DMS114 treated with DMSO at 0.1 percent for 48 hours (cell line): ENCODE measurements around the gene DDX28.
A peak's percentile ranks its signal among the peaks of the same experiment; 100 is the strongest.

ENCODE experiments used
- DNase-seq: peaks from one replicate; lab custom pipeline; 2025; ENCODE audit not compliant: unreplicated experiment; lab: John Stamatoyannopoulos, UW

Gene DDX28, protein sequence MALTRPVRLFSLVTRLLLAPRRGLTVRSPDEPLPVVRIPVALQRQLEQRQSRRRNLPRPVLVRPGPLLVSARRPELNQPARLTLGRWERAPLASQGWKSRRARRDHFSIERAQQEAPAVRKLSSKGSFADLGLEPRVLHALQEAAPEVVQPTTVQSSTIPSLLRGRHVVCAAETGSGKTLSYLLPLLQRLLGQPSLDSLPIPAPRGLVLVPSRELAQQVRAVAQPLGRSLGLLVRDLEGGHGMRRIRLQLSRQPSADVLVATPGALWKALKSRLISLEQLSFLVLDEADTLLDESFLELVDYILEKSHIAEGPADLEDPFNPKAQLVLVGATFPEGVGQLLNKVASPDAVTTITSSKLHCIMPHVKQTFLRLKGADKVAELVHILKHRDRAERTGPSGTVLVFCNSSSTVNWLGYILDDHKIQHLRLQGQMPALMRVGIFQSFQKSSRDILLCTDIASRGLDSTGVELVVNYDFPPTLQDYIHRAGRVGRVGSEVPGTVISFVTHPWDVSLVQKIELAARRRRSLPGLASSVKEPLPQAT

DNA sequence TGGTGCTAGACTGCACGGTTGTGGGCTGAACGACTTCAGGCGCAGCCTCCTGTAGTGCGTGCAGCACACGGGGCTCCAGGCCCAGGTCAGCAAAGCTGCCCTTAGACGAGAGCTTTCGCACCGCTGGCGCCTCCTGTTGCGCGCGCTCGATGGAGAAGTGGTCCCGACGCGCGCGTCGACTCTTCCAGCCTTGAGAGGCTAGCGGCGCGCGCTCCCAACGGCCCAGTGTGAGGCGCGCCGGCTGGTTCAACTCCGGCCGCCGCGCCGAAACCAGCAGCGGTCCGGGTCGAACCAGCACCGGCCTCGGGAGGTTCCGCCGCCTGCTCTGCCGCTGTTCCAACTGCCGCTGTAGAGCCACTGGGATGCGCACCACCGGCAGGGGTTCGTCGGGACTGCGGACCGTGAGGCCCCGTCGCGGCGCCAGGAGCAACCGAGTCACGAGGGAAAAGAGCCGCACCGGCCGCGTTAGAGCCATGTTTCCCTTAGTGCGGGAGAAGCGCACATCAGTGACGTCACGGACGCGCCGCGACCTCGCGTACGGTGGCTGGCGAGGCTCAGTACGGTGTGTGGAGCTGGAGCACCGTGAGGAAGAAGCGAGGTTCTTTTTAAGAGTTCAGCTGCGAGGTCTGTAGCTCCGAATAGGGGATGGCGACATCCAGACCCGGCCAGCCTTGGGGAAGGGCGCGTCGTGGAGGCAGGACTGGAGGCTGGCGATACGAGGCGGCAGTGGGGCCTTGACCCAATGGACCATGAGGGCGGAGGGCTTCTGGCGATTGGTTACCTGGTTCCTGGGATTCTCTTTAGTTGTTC is at the start of gene DDX28, which contains the start of gene DUS2:
Gene DDX28 (minus strand): TSS at position 505 of the 810 bp plus-strand sequence. CDS start 30 bp downstream, at position 475.
Gene DUS2 (plus strand): TSS at position 557 of the 810 bp plus-strand sequence. CDS start 14,740 bp downstream, outside the sequence.
- DNase-seq, result peak; percentile 70

DNA sequence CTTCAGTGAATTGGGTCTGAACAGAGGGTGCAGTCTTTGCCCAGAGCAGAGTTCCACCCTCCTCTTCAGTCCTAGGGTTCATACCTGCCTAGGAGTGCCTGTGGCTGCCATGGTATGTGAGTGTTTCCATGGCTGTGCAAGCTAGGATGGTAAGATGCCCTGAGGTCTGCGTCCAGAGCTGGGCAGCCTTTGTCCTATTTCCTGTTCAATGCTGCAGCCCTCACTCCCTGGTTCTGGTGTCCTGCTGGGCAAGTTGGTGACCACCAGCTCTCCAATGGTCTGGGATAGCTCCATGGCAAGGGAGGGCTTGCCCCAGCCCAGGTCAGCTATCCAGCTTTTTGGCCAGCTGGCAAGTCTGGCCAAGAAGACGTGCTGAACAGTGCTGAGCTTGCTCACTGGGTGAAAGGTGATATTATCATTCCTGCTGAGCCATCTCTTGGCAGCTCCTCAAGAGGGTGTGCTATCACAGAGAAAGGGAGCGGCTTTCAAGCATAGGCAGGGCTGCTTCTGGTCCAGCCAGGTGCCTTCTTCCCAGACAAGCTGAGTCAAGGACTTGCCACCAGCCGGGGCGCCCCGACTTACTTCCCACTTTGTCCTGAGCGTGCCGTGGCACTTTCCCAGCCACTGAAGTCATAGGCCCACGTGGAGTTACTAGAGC is 49.1 kb upstream of the DDX28 start:
- no peak for DNase-seq

DNA sequence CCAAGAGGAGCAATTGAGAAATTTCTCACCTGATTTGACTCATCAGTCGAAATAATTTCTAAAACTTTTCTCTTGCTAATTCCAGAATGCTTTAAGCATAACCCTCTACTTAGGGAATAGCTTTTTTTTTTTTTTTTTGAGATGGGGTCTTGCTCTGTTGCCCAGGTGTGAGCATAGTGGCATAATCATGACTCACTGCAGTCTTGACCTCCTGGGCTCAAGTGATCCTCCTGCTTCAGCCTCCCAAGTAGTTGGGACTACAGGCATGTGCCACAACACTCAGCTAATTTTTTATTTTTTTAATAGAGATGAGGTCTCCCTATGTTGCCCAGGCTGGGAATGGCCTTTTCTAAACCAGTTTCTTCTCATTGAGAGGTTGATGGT is 48.5 kb upstream of the DDX28 start:
- DNase-seq, result no peak

DNA sequence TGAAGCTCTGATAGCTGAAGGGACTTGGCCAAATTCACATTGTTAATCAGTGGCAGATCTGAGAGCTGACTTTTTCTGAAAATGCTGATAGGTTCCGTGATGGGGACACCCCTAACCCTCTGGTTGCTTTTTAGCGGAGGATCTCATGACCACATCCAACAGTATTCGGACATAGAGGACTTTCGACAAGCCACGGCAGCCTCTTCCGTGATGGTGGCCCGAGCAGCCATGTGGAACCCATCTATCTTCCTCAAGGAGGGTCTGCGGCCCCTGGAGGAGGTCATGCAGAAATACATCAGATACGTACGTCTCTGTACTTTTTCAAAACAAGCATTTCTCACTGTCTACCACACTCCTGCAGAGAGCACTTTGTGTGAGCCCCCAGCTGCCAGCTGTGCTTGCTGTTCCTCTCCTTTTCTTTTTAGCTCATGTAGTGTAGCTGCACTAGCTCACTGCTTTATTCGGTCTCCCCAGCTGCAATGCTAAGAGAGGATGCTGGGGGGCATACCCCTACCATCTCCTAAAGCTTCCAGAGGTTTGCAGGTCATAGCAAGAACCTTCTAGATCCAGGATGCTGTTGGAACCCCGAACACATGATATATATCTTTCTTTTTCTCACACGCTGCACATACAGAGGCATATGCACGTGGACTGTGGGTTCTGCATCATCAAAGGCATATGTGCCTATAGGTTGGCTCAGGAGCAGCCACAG is 47.9 kb upstream of the DDX28 start:
- DNase-seq, result no peak

DNA sequence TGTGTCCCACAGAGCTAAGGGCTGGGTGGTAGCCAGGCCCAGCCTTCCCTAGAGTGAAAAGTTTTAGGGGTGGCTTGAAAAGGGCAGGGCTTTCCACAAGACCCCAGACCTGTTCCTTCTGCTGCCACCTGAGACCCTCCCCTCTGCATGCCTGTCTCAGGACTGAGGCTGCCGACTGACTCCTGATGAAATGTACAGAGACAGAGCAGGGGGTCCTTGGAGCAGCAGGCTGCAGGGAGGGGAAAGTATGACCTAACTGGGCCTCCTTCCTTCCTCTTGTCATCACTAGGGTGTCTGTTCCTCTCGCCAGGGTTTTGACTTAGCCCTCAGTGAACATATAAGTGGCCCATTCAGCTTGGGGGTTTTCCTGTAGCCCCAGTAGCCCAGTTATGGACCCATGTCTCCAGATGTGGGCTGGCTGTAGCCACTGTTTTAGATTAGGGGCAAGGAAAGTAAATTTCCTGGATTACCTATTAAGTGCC is 47.3 kb upstream of the DDX28 start:
- DNase-seq, result no peak

DNA sequence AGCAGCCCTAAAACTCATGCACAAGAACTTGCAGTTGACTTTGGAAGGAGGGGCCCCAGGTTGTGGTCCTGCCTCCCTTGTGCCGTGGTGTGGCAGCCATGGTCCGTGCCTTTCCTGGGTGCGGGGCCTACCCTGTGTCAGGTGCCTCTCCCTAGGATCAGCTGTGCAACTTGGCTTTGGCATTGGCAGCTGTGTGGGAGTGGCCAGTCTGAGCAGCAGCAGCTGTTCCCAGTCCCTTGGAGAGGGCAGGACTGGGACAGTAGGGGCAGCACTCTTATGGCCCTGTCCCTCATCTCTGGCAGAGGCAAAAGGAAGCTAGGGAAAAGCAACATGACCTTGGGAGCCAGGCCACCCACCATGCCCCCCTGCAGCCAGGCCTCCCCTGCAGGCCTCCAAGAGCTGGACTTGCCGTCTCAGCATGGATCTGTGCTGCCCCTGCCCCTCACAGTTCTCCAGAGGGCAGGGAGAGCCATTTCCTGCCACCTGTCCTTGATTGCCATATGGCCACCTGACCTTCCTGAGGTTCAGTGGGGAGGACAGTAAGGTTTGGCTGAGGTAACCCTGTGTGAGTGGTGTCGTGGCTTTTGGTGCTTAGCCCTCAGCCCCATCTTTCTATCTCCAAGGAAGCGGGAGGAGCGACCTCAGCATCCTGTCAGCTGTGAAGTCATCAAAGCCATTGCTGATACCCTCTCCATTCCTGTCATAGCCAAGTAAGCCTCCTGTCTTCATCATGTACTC is 46.6 kb upstream of the DDX28 start:
- DNase-seq, result no peak

DNA sequence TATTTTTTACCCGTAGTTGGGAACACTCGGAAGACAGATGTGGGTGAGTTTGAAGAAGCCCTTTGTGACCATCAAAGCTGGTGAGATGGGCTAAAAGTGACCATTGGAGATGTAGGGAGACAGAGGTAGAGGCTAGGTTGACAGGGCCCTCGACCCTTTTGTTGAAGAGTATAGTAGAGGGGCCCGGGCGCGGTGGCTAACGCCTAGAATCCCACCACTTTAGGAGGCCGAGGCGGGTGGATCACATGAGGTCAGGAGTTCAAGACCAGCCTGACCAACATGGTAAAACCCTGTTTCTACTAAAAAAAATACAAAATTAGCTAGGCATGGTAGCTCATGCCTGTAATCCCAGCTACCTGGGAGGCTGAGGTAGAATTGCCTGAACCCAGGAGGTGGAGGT is 45.9 kb upstream of the DDX28 start:
- DNase-seq, result no peak

DNA sequence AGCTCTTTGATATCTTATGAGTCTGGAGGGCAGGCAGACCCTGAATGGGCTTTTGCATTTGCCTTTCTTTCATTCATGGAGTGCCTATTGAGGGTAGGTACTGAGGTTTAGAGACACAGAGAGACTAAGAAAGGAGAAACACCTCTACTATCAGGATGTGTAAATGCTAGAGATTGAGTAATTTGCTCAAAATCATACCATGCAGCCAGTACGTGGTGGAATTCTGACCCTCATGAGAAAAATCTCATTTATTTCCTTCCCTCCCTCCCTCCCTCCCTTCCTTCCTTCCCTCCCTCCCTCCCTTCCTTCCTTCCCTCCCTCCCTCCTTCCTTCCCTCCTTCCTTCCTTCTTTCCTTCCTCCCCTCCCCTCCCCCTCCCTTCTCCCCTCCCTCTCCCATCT is 43.7 kb upstream of the DDX28 start:
- DNase-seq, result no peak

DNA sequence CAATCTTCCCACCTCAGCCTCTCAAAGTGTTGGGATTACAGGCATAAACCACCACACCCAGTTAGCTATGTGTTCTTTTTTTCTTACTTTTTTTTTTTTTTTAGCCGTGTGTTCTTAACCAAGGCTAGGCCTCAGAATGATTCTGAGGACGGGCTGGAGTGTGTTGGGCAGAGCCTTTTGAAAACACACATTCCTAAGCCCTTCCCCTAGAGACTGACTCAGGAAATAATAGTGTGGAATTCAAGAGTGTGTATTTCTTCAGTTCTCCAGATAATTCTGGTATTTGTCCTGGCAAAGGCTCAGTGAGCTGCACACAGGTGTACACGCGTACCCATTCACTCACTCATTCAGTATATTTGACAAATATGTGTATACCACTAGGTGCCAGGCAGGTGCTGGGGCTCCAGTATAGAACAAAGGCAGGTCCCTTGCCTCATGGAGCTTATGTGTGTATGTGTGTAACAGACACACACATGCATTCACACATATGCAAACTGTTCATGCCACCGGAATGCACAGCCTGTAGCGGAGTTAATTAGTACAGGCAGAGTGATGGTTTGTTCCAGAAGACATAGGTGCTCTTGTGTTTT is 42.8 kb upstream of the DDX28 start:
- no peak for DNase-seq

DNA sequence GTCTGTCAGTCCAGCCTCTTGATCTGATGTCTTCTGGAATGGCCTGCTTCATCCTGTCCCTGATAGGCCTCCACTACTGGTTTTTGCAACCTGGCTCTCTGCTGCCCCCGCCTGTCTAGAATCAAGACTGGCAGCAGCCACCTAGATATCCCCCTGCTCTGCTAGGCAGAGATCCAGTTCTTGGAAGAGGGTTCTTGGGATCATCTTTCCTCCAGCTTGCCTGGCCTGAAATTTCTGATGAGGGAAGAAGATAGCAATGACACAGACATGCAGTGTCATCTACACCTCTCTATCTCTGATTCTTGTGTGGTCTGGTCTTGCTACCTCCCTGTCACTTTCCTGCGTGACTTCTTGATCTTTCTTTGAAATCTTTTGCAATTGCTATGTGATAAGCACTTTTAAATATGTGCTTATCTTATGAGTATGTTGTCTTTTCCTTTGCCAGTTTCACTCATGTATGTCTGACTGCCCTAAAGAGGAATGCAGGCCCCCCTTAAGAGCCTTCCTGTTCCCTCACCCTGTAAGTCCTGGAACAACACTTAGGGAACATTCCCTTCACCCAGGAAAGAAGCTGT is 41.8 kb upstream of the DDX28 start:
- peak; percentile 37 for DNase-seq

DNA sequence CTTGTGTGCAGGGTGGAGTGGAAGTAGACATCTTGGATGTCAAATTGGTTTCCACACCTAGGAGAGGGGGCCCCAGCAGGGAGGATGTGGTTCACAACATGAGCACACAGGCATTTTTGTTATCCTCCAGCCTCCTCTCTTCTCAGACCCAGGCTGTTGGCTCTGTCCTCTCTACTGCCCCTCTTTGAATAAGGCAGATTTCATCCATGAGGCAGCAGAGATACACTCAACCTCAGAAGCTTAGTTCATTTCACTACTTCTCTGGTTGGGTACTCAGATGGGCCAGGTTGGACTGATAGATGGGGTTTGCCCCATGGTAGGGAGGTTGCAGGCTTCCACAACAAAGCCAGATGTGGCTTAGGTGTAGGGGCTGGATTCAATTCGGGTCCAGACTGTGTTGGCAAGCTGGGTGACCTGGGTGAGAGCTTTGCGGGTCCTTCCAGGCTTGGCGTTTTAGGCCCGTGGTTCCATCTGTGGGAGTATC is 39.9 kb upstream of the DDX28 start:
- DNase-seq, result no peak

DNA sequence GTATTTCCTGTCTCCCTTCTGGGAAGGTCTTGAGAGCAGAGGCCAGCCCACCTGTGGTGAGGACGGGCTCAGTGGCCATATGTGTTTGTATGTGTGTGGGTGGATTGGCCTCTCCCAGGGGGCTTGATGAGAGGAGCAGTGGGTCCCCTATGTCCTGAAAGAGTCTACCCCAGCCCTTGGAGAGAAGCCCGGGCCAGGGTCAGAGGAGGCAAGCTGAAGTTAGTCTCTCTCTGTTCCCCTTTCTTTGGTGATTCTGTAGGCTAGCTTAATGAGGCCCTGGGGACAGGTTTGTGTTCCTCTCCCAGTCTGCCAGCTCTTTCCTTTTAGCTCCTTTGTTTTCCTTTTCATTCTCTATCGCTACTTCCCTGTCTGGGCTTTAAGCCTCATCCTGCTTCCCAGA is 38.4 kb upstream of the DDX28 start:
- no peak for DNase-seq

DNA sequence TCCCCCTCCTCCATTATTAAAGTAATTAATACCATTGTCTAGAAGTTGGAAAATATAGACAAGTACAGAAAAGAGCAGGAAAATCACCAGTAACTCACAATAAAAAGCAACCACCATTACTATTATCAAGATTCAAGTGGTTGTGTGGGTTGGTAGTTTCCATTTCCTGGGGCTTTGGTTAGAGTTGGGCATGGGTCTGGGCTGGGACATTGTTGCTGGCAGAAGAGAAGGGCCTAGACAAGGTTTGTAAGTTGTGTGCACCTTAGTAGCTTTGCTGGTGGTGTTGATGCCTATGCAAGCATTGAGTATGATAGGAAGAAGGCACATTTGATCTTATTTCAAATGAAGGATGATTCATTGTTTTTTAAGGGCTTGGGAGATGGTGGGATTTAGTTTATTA is 36.8 kb upstream of the DDX28 start:
- no peak for DNase-seq

DNA sequence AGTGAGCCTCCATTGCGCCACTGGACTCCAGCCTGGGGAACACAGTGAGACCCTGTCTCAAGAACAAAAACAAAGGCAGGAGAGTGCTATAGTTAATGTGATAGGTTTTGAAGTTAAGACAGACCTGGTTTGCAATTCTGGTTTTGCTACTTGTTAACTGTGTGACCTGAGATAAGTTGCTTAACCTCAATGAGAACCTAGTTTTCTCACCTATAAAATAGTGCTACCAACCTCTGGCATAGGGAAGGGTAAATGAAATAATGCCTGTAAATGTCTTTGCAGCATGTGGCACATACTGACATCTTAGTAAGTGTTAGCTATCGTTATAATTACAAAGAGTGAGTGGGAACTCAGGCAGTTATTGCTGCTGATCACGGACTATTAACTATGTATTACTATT is 32.4 kb upstream of the DDX28 start:
- DNase-seq, result no peak

DNA sequence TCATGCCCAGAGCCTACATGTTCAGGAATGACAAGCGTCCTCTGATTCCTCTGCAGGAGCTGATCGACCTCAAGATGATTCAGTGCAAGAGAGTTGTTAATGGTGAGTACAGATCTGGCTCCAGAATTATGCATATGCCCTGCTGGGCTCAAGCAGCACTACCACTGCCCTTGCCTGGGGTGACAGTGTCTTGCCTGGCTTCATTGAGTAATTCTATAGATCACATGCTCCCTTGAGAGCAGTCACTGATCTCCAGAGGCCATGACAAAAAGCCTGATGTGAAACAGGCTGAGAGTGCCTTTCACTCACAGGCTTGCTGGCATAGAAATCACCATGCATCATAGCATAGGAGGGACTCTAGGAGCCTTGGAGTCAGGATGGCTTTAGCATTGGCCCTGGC is 26.4 kb upstream of the DDX28 start:
- DNase-seq, result no peak

DNA sequence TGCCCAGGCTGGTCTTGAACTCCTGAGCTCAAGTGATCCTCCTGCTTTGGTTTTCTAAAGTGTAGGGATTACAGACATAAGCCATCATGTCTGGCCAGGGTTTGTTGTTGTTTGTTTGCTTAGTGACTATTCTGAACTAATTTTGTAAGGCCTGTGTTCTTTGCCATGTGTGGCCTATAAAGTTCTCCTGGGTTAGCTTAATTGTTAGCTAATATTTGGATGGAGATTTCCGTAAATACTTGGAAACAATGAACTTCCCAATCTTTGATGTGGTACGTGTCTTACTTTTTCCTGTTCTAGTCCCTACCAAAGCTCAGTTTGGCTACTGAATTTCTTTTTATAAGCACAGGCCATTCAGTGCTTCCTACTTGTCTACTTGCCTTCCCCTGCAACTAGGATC is 25.0 kb upstream of the DDX28 start:
- no peak for DNase-seq

DNA sequence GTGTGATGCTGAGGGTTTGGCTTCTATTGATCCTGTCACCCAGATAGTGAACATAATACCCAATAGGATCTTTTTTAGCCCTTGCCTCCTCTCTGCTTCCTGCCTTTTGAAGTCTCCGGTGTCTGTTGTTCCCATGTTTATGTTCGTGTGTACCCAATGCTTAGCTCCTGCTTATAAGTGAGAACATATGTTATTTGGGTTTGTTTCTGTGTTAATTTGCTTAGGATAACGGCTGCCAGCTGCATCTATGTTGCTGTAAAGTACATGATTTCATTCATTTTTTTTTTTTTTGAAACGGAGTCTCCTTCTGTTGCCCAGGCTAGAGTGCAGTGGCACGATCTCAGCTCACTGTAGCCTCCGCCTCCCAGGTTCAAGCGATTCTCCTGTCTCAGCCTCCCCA is 23.1 kb upstream of the DDX28 start:
- no peak for DNase-seq

DNA sequence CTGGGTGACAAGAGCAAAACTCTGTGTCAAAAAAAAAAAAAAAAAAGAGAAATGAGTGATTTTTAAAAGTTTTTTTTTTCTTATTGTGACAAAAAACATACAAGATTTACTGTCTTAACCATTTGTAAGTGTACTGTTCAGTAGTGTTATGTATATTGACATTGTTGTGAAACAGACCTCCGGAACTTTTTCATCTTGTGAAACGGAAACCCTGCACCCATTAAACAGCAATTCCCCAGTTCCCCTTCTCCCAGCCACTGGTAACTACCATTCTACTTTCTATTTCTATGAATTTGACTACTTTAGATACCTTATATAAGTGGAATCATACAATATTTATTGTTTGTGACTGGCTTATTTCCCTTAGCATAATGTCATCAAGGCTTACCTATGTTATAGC is 18.8 kb upstream of the DDX28 start:
- no peak for DNase-seq
